ENCODE measurements around the gene BAZ1B.

The BAZ1B gene

DNA sequence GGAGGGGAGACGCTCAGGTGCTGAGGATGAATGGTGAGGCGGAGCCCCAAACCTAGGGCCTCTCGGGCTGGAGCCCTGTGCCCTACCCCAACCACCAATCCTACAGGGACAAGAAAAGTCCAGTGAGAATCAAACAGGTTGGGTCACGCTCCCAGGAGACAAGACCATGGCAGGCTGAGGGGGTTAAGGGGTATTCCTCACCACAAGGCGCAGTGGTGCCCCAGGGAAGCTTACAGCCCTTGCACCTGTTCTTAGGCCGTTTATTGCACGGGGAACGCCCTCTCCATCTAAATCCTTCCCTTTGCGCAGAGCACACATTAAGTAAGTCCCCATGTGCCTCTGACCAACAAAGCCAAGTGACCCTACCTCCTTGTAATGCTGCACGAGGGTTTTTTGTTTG, 85.0 kb downstream of the BAZ1B start:
- DNase-seq (ENCODE audit: low read depth), result no peak
- H3K4me3 ChIP-seq (ENCODE audit: low read length), result no peak overlapping the region
- TF ChIP-seq, protein P1, sequence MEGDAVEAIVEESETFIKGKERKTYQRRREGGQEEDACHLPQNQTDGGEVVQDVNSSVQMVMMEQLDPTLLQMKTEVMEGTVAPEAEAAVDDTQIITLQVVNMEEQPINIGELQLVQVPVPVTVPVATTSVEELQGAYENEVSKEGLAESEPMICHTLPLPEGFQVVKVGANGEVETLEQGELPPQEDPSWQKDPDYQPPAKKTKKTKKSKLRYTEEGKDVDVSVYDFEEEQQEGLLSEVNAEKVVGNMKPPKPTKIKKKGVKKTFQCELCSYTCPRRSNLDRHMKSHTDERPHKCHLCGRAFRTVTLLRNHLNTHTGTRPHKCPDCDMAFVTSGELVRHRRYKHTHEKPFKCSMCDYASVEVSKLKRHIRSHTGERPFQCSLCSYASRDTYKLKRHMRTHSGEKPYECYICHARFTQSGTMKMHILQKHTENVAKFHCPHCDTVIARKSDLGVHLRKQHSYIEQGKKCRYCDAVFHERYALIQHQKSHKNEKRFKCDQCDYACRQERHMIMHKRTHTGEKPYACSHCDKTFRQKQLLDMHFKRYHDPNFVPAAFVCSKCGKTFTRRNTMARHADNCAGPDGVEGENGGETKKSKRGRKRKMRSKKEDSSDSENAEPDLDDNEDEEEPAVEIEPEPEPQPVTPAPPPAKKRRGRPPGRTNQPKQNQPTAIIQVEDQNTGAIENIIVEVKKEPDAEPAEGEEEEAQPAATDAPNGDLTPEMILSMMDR (conservative IDR thresholded peaks at IDR 0.05; ENCODE audit: low read length), result no peak

DNA sequence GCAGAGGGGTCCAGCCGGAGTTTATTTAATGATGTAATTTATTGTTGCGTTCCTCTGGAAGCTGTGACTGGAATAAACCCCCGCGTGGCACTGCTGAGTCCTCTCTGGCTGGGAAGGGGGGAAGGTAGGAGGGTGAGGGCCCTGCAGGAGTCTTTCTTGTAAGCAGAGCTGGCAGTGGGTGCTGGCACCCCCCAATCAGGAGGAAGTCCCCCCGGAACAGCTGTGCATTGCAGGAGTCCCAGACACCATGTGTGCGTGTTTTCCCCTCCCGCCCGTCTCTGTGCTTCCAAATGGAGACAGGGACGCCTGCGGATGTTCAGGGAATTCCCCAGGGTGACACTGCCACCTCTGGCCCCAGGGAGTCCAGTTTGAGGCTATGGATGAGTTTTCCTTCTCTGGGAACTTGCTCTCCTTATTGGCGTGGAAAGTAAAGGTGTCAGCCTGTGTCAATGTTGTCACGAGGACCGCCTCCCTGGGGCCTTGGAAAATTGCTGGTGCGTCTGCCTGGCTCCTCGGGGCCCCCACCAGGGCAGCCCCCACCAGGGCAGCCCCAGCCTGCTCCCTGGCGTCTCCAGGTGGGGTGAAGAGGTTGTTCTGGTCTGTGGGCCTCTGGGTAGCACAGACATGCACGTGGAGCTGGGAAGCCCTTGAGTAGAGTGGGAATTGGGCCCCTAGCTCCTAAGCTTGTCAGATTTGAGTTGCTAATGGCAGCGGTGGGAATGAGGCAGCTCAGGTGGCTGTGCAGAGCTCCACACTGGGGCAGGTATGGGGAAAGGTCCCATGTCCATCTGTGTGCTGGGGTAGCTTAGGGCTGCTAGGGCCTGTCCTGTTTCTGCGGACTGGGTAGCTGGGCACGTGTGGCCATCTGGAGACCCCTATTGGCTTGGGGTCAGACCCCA, 85.8 kb downstream of the BAZ1B start:
- DNase-seq (ENCODE audit: low read depth), result no peak
- H3K4me3 ChIP-seq (ENCODE audit: low read length), result no peak overlapping the region
- TF ChIP-seq, protein P1 (conservative IDR thresholded peaks at IDR 0.05; ENCODE audit: low read length), result no peak

DNA sequence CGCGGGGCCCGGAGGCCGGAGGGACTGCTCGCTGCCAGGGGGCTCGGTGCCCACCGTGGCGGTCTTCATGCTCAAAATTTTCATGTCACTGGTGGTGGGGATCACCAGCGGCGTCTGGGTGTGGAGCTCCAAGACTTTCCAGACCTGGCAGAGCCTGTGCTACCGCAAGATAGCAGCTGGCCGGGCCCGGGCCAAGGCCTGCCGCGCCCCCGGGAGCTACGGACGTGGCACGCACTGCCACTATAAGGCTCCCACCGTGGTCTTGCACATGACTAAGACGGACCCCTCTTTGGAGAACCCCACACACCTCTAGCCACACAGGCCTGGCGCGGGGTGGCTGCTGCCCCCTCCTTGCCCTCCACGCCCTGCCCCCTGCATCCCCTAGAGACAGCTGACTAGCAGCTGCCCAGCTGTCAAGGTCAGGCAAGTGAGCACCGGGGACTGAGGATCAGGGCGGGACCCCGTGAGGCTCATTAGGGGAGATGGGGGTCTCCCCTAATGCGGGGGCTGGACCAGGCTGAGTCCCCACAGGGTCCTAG, 86.6 kb downstream of the BAZ1B start:
- TF ChIP-seq, protein P1 (conservative IDR thresholded peaks at IDR 0.05; ENCODE audit: low read length), result no peak
- no peak overlapping the region for H3K4me3 ChIP-seq (ENCODE audit: low read length)
- DNase-seq (ENCODE audit: low read depth), result no peak

DNA sequence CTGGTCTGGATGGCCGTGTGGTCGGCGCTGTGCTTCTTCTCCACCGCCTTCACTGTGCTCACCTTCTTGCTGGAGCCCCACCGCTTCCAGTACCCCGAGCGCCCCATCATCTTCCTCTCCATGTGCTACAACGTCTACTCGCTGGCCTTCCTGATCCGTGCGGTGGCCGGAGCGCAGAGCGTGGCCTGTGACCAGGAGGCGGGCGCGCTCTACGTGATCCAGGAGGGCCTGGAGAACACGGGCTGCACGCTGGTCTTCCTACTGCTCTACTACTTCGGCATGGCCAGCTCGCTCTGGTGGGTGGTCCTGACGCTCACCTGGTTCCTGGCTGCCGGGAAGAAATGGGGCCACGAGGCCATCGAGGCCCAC, 87.4 kb downstream of the BAZ1B start:
- DNase-seq (ENCODE audit: low read depth), result no peak
- TF ChIP-seq, protein P1 (conservative IDR thresholded peaks at IDR 0.05; ENCODE audit: low read length), result no peak
- H3K4me3 ChIP-seq (ENCODE audit: low read length), result no peak overlapping the region

DNA sequence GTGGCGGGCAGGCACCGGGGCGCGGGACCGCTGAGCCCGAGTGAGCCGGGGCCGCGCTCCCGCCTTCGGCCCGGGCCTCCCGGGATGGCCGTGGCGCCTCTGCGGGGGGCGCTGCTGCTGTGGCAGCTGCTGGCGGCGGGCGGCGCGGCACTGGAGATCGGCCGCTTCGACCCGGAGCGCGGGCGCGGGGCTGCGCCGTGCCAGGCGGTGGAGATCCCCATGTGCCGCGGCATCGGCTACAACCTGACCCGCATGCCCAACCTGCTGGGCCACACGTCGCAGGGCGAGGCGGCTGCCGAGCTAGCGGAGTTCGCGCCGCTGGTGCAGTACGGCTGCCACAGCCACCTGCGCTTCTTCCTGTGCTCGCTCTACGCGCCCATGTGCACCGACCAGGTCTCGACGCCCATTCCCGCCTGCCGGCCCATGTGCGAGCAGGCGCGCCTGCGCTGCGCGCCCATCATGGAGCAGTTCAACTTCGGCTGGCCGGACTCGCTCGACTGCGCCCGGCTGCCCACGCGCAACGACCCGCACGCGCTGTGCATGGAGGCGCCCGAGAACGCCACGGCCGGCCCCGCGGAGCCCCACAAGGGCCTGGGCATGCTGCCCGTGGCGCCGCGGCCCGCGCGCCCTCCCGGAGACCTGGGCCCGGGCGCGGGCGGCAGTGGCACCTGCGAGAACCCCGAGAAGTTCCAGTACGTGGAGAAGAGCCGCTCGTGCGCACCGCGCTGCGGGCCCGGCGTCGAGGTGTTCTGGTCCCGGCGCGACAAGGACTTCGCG, 88.0 kb downstream of the BAZ1B start:
- no peak overlapping the region for H3K4me3 ChIP-seq (ENCODE audit: low read length)
- TF ChIP-seq, protein P1 (conservative IDR thresholded peaks at IDR 0.05; ENCODE audit: low read length), result no peak
- DNase-seq (ENCODE audit: low read depth), result no peak

DNA sequence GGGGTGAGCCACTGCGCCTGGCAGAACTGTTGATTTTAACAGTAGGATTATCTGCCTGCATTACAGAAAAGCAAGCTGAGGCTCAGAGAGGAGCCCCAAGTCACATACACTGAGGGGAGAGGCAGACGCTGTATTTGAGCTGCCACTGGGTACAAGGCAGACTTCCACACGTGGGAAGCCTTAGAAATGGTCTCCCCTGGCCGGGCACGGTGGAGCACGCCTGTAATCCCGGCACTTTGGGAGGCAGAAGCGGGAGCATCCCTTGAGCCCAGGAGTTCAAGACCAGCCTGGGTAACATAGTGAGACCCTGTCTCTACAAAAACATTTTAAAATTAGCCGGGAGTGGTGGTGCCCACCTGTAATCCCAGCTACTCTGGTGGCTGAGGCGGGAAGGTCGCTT, 89.4 kb downstream of the BAZ1B start:
- TF ChIP-seq, protein P1 (conservative IDR thresholded peaks at IDR 0.05; ENCODE audit: low read length), result no peak
- no peak overlapping the region for H3K4me3 ChIP-seq (ENCODE audit: low read length)

More for the DNA sequence above, 89.4 kb downstream of the BAZ1B start:
- DNase-seq (ENCODE audit: low read depth), result no peak

Data from AG10803 (cell line).